ENCODE measurements around the gene KLHDC1.
"Not testable (repeated sequence)": the region's sequence is repeated elsewhere in the genome, so short reads cannot be mapped to it uniquely, and the experiment has no call there.

Gene KLHDC1

DNA sequence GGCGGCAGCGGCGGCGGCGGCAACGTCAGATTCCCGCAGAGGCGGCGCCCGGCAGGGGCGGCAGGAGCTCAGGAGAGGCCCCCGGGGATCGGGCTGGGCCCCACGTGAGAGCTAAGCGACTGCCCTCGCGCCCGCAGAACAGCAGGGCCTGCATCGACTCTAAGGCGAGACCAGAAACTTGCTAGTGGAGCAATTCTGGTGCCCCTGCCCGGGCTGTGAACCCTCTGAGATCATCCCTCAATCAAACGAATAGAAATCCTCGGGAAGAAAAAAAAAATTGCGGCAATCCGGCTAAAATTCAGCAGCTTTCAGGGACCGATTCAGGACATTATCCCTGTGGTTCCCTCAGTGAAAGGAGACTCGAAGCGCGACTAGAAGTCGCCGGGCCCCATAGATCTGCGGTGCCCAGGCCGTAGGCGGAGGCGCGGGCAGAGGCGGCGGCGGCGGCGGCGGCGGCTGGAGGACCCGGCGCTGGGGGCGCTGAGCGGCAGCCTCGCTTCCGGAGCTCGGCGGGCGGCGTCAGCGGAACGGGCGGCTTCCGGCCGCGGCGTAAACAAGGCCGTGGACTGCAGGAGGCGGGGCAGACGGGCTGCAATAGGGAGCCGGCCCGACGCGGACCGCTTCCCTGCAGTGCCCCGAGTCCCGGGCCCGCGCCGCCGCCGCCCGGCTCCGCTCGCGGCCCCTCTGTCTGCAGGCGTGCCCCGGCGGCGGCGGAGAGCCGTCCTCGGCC is 74.8 kb downstream of the KLHDC1 start, which contains the start of gene KLHDC2:
Gene KLHDC2, plus strand, starts transcription at position 583 of the 730 bp plus-strand sequence. CDS start 316 bp downstream, outside the sequence.
- Histone ChIP-seq H3K4me3 (ENCODE audit: low read depth, low read length) (peak within 1 kb of the TSS; percentile 97), H3K9me3 (ENCODE audit: severe bottlenecking) (no peaks in the 10 kb centered on the region), H3K36me3 (peaks cover 5% of the 10 kb centered on the region), H3K27ac (peak within 1 kb of the TSS; percentile 94), H3K27me3 (ENCODE audit: insufficient read depth, low read depth, severe bottlenecking) (no peaks in the 10 kb centered on the region)
- peak; percentile 91 for DNase-seq
- TF ChIP-seq CTCF (IDR thresholded peaks at IDR 0.05; ENCODE audit: low read depth, low read length), result peak; percentile 29; the same call in 1 of the 2 replicates

DNA sequence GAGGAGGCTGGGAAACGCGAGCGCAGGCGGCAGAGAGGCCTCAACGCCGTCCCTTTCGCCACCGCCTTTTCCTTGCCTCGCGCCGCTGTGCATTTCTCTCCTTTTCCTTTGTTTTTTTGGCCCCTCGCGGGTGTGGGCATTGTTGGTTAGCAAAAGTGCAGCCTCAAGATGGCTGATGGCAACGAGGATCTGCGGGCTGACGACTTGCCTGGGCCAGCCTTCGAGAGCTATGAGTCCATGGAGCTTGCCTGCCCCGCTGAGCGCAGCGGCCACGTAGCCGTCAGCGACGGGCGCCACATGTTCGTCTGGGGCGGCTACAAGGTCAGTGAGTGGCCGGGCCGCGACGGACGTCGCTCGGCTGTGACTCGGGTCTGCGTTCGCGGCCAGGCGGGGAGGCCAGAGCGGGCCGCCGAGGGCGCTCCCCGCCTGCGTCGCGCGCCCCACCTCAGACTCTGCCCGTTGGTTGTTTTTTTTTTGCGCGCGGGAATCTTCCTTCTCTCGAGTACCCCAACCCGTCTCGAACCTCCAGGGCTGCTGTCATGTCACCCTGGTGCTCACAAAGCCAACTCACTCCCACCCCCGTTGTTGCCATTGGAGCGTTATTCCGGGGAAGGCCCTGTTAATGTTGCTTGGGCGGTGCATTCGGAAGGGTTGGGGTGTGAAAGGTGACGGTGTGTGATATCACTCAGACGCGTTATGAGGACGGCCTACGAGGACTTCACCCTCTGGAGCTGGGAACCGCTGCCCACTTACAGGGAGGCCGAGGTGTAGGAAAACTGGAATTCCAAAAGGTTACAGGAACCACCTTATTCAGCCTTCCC is 75.6 kb downstream of the KLHDC1 start:
- TF ChIP-seq CTCF (IDR thresholded peaks at IDR 0.05; ENCODE audit: low read depth, low read length), result no peak
- Histone ChIP-seq H3K36me3 (peaks cover 6% of the 10 kb centered on the region), H3K9me3 (ENCODE audit: severe bottlenecking) (no peaks in the 10 kb centered on the region), H3K27ac (peak overlapping the region; percentile 94), H3K27me3 (ENCODE audit: insufficient read depth, low read depth, severe bottlenecking) (no peaks in the 10 kb centered on the region), H3K4me3 (ENCODE audit: low read depth, low read length) (peak overlapping the region; percentile 97)
- DNase-seq, result peak; percentile 49

DNA sequence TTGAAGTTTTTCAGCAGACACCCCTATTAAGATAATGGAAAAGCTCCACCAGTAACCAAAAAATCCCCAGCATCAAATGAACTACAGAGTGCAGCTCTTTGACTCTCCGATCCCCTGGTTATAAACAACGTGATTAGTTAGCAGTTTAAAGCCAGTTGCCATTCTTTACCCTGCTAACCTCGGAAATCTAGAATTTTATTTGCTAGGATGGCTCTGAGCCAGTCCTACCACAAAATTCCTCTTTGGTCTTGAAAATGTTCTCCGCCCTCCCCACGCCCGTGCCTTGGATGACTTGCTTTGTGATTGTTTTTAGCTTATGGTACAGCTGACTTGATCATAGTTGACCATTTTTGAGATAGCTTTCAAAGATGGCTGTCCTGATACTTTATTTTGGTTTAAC is 76.3 kb downstream of the KLHDC1 start:
- DNase-seq, result no peak
- H3K27me3 ChIP-seq (ENCODE audit: insufficient read depth, low read depth, severe bottlenecking), result no peaks in the 10 kb centered on the region
- peak overlapping the region; percentile 97 for H3K4me3 ChIP-seq (ENCODE audit: low read depth, low read length)
- H3K27ac ChIP-seq, result peak overlapping the region; percentile 94
- H3K9me3 ChIP-seq (ENCODE audit: severe bottlenecking), result no peaks in the 10 kb centered on the region
- peaks cover 6% of the 10 kb centered on the region for H3K36me3 ChIP-seq
- no peak for TF ChIP-seq CTCF (IDR thresholded peaks at IDR 0.05; ENCODE audit: low read depth, low read length)

- Histone ChIP-seq H3K27ac (peak overlapping the region; percentile 94), H3K4me3 (ENCODE audit: low read depth, low read length) (peak overlapping the region; percentile 97), H3K9me3 (ENCODE audit: severe bottlenecking) (no peaks in the 10 kb centered on the region), H3K27me3 (ENCODE audit: insufficient read depth, low read depth, severe bottlenecking) (no peaks in the 10 kb centered on the region), H3K36me3 (peaks cover 8% of the 10 kb centered on the region)
- DNase-seq, result peak; percentile 62
- TF ChIP-seq CTCF (IDR thresholded peaks at IDR 0.05; ENCODE audit: low read depth, low read length), result no peak
Measured at GRCh38 chr14:49769581-49770211, 76.8 kb downstream of the KLHDC1 start.

GRCh38 chr14:49770212-49770817 is 77.4 kb downstream of the KLHDC1 start:
- peak overlapping the region; percentile 97 for H3K4me3 ChIP-seq (ENCODE audit: low read depth, low read length)

GRCh38 chr14:49771691-49772090 is 78.8 kb downstream of the KLHDC1 start:
- H3K9me3 ChIP-seq (ENCODE audit: severe bottlenecking); H3K4me3 ChIP-seq (ENCODE audit: low read depth, low read length); H3K27me3 ChIP-seq (ENCODE audit: insufficient read depth, low read depth, severe bottlenecking); DNase-seq: not testable (repeated sequence)
- peak overlapping the region; percentile 94 for H3K27ac ChIP-seq
- H3K36me3 ChIP-seq, result peaks cover 24% of the 10 kb centered on the region

More at GRCh38 chr14:49770212-49770817, 77.4 kb downstream of the KLHDC1 start:
- Histone ChIP-seq H3K27me3 (ENCODE audit: insufficient read depth, low read depth, severe bottlenecking) (no peaks in the 10 kb centered on the region), H3K27ac (peak overlapping the region; percentile 94), H3K9me3 (ENCODE audit: severe bottlenecking) (no peaks in the 10 kb centered on the region), H3K36me3 (peaks cover 14% of the 10 kb centered on the region)
- DNase-seq, result no peak
- no peak for TF ChIP-seq CTCF (IDR thresholded peaks at IDR 0.05; ENCODE audit: low read depth, low read length)

All from WERI-Rb-1 (cell line).